Stomach (tissue), 4 donors: ENCODE data around the gene IL1A.

Experiments used
- EP300 ChIP-seq: sonication (generic); formaldehyde crosslinking; IDR thresholded peaks from one replicate; pipeline ENCODE4 v1.6.1; 2017; ENCODE audit warnings: antibody characterized with exemption
- POLR2A ChIP-seq, 4 donors: fragments of 450-650 bp; IDR thresholded peaks; one replicate each; pipeline ENCODE4 v1.6.1; 2016; ENCODE audit warnings: antibody characterized with exemption in 4 of 4, control low read depth in 2 of 4, mild to moderate bottlenecking in 1 of 4, moderate library complexity in 1 of 4
- TF ChIP-seq, protein P1 (sequence below), 7 experiments: fragments of 450-650 bp in 4 of 7; fragments of 200-600 bp in 3 of 7; sonication (generic) in 3 of 7; IDR thresholded peaks; one replicate each; pipeline ENCODE4 v1.5.1; 2016 to 2019; ENCODE audit warnings: antibody characterized with exemption in 7 of 7, control low read depth in 2 of 7, mild to moderate bottlenecking in 1 of 7

- TF ChIP-seq, protein P1, sequence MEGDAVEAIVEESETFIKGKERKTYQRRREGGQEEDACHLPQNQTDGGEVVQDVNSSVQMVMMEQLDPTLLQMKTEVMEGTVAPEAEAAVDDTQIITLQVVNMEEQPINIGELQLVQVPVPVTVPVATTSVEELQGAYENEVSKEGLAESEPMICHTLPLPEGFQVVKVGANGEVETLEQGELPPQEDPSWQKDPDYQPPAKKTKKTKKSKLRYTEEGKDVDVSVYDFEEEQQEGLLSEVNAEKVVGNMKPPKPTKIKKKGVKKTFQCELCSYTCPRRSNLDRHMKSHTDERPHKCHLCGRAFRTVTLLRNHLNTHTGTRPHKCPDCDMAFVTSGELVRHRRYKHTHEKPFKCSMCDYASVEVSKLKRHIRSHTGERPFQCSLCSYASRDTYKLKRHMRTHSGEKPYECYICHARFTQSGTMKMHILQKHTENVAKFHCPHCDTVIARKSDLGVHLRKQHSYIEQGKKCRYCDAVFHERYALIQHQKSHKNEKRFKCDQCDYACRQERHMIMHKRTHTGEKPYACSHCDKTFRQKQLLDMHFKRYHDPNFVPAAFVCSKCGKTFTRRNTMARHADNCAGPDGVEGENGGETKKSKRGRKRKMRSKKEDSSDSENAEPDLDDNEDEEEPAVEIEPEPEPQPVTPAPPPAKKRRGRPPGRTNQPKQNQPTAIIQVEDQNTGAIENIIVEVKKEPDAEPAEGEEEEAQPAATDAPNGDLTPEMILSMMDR (IDR thresholded peaks at IDR 0.05): no peak
- no peak for TF ChIP-seq POLR2A (IDR thresholded peaks at IDR 0.05)
- TF ChIP-seq EP300: no peak
These were observed 44.0 kb upstream of the IL1A start for GRCh38 chr2:112828251-112828691.
